H1 (cell line): ENCODE results near the gene RPL7L1. TPM values are rescaled to one million over a fixed set of nuclear protein-coding genes. Genes with fewer than 3 reads are reported as not detected.

ENCODE experiments used
- CTCF ChIA-PET: fragments of 300-600 bp; sonication (Branson Sonifier 250); formaldehyde crosslinking; loops from one replicate; lab custom pipeline; 2021; ENCODE audit not compliant: partially characterized antibody; lab: Charles Lee
- POLR2A ChIA-PET: fragments of 300-600 bp; sonication (Branson Sonifier 250); formaldehyde crosslinking; loops from one replicate; lab custom pipeline; 2021; ENCODE audit warnings: inconsistent platforms; ENCODE audit not compliant: partially characterized antibody; lab: Charles Lee
- DNase-seq, 2 experiments: peaks; one replicate each; pipeline versions ENCODE4 v3.0.0 to v3.0.0-alpha.2; 2010 to 2022; ENCODE audit warnings: low spot score in 2 of 2, low read depth in 1 of 2, mixed read lengths in 1 of 2
- FAIRE-seq: peaks from 2 replicates; lab custom pipeline; 2011; peaks lifted over from hg19 to GRCh38; lab: Jason Lieb, UNC
- H2AFZ ChIP-seq: 2 replicates; pipeline ENCODE4 v1.8.1; 2012; ENCODE audit warnings: low read length, inconsistent platforms
- H2AK5ac ChIP-seq: 2 replicates; pipeline ENCODE4 v1.6.1; 2013; ENCODE audit warnings: low read depth, low read length
- H2BK120ac ChIP-seq: replicated peaks from 2 replicates; pipeline ENCODE3; 2013; ENCODE audit warnings: low read depth, low read length, inconsistent platforms
- H2BK12ac ChIP-seq: 2 replicates; pipeline ENCODE4 v1.6.1; 2013; ENCODE audit warnings: low read depth, low read length
- H2BK15ac ChIP-seq: 2 replicates; pipeline ENCODE4 v1.6.1; 2013; ENCODE audit warnings: low read length
- H2BK20ac ChIP-seq: 2 replicates; pipeline ENCODE4 v1.6.1; 2013; ENCODE audit warnings: low read length
- H2BK5ac ChIP-seq: 2 replicates; pipeline ENCODE4 v1.6.1; 2013; ENCODE audit warnings: low read depth, low read length
- H3K14ac ChIP-seq: 2 replicates; pipeline ENCODE4 v1.6.1; 2013; ENCODE audit warnings: inconsistent platforms; ENCODE audit not compliant: insufficient read length
- H3K18ac ChIP-seq: 2 replicates; pipeline ENCODE4 v1.6.1; 2013; ENCODE audit warnings: low read length; ENCODE audit errors: extremely low read depth
- H3K23ac ChIP-seq: 2 replicates; pipeline ENCODE4 v1.6.1; 2013; ENCODE audit warnings: inconsistent platforms; ENCODE audit not compliant: insufficient read length
- H3K23me2 ChIP-seq: 2 replicates; pipeline ENCODE4 v1.6.1; 2013; ENCODE audit warnings: low read depth, low read length
- H3K27ac ChIP-seq: 2 replicates; pipeline ENCODE4 v1.6.1; 2011; ENCODE audit warnings: low read depth, low read length, inconsistent platforms
- H3K27me3 ChIP-seq, 4 experiments: replicated peaks in 1 of 4; 1 replicate in 1 of 4; 2 replicates in 3 of 4; pipeline versions ENCODE4 v1.6.1 to v1.8.1; 2011 to 2013; ENCODE audit warnings: low read length in 3 of 4, mild to moderate bottlenecking in 3 of 4, inconsistent platforms in 2 of 4, mixed read lengths in 2 of 4, moderate library complexity in 1 of 4; ENCODE audit not compliant: control insufficient read depth in 3 of 4, insufficient read depth in 3 of 4; ENCODE audit errors: extremely low read depth in 1 of 4
- H3K36me3 ChIP-seq, 4 experiments: 2 replicates each; pipeline versions ENCODE4 v1.6.1 to v1.8.1; 2011 to 2013; ENCODE audit warnings: mild to moderate bottlenecking in 4 of 4, low read length in 3 of 4, moderate library complexity in 2 of 4, control low read depth in 1 of 4, inconsistent platforms in 1 of 4; ENCODE audit not compliant: insufficient read depth in 4 of 4, control insufficient read depth in 2 of 4
- H3K4ac ChIP-seq: replicated peaks from 2 replicates; pipeline ENCODE3; 2013; ENCODE audit warnings: low read length, low read depth, mixed read lengths, inconsistent platforms; ENCODE audit not compliant: insufficient read length
- H3K4me1 ChIP-seq, 4 experiments: replicated peaks in 1 of 4; 1 replicate in 1 of 4; 2 replicates in 3 of 4; pipeline versions ENCODE4 v1.6.1 to v1.8.1; 2011 to 2013; ENCODE audit warnings: low read length in 3 of 4, inconsistent platforms in 2 of 4, mixed read lengths in 1 of 4; ENCODE audit not compliant: insufficient read depth in 4 of 4, control insufficient read depth in 3 of 4
- H3K4me2 ChIP-seq, 2 experiments: 2 replicates each; pipeline versions ENCODE4 v1.6.1 to v1.8.1; 2011 to 2013; ENCODE audit warnings: low read depth in 2 of 2, low read length in 2 of 2, control low read depth in 1 of 2, inconsistent platforms in 1 of 2, mild to moderate bottlenecking in 1 of 2; ENCODE audit not compliant: insufficient read depth in 1 of 2
- H3K4me3 ChIP-seq, 4 experiments: fragments of 200-600, 300-600 bp in 1 of 4; sonication (generic), shearing (Covaris generic), sonication (Bioruptor Twin) in 1 of 4; 2 replicates each; pipeline versions ENCODE4 v1.5.1 to v1.8.1; 2011 to 2016; ENCODE audit warnings: low read length in 4 of 4, low read depth in 3 of 4, control low read depth in 2 of 4, inconsistent platforms in 2 of 4, mild to moderate bottlenecking in 2 of 4, mixed read lengths in 1 of 4, moderate library complexity in 1 of 4; ENCODE audit not compliant: insufficient read depth in 2 of 4; ENCODE audit errors: extremely low read depth in 1 of 4
- H3K56ac ChIP-seq: replicated peaks from 2 replicates; pipeline ENCODE3; 2013; ENCODE audit warnings: low read depth, mild to moderate bottlenecking, mixed read lengths, low read length, inconsistent platforms; ENCODE audit not compliant: insufficient read length
- H3K79me1 ChIP-seq: 2 replicates; pipeline ENCODE4 v1.6.1; 2013; ENCODE audit warnings: low read depth, low read length, control low read depth
- H3K79me2 ChIP-seq, 2 experiments: 2 replicates each; pipeline versions ENCODE4 v1.6.1 to v1.8.1; 2012 to 2013; ENCODE audit warnings: low read length in 2 of 2, mild to moderate bottlenecking in 2 of 2, inconsistent platforms in 1 of 2; ENCODE audit not compliant: insufficient read depth in 2 of 2, control insufficient read depth in 1 of 2
- H3K9ac ChIP-seq, 4 experiments: replicated peaks in 1 of 4; 1 replicate in 1 of 4; 2 replicates in 3 of 4; pipeline versions ENCODE4 v1.6.1 to v1.8.1; 2011 to 2013; ENCODE audit warnings: low read depth in 3 of 4, low read length in 3 of 4, control low read depth in 2 of 4, mild to moderate bottlenecking in 2 of 4, moderate library complexity in 2 of 4, inconsistent platforms in 1 of 4; ENCODE audit errors: extremely low read depth in 1 of 4
- H3K9me3 ChIP-seq, 2 experiments: 2 replicates each; pipeline versions ENCODE4 v1.6.1 to v1.8.1; 2012 to 2013; ENCODE audit warnings: mild to moderate bottlenecking in 2 of 2, moderate library complexity in 2 of 2, control low read depth in 1 of 2, inconsistent platforms in 1 of 2, low read depth in 1 of 2, low read length in 1 of 2, mixed read lengths in 1 of 2; ENCODE audit not compliant: insufficient read depth in 2 of 2
- H4K20me1 ChIP-seq, 2 experiments: replicated peaks in 1 of 2; 2 replicates each; pipeline versions ENCODE3 to v1.8.1; 2011 to 2013; ENCODE audit warnings: inconsistent platforms in 2 of 2, low read length in 2 of 2, mild to moderate bottlenecking in 1 of 2; ENCODE audit not compliant: insufficient read depth in 2 of 2, control insufficient read depth in 1 of 2
- H4K5ac ChIP-seq: 2 replicates; pipeline ENCODE4 v1.6.1; 2013; ENCODE audit warnings: low read length, low read depth, mixed read lengths, inconsistent platforms; ENCODE audit not compliant: insufficient read length
- H4K8ac ChIP-seq: 2 replicates; pipeline ENCODE4 v1.8.0; 2013; ENCODE audit warnings: mild to moderate bottlenecking, moderate library complexity, low read length, inconsistent platforms; ENCODE audit not compliant: insufficient read depth; ENCODE audit errors: extremely low read depth
- H4K91ac ChIP-seq: replicated peaks from 2 replicates; pipeline ENCODE3; 2013; ENCODE audit warnings: low read length, mixed read lengths, inconsistent platforms; ENCODE audit not compliant: insufficient read length
- GABPA ChIP-seq: IDR thresholded peaks from 2 replicates; pipeline ENCODE4 v1.6.1; 2011; ENCODE audit warnings: mild to moderate bottlenecking, low read length, moderate library complexity, borderline replicate concordance; ENCODE audit not compliant: insufficient read depth
- KDM1A ChIP-seq: fragments of 200-600, 300-600 bp; sonication (generic); IDR thresholded peaks from 2 replicates; pipeline ENCODE4 v1.7.1; 2016; ENCODE audit warnings: mild to moderate bottlenecking, low read length, borderline replicate concordance
- POLR2AphosphoS5 ChIP-seq: IDR thresholded peaks from 2 replicates; pipeline ENCODE4 v1.6.1; 2011; ENCODE audit warnings: low read depth, low read length
- RAD21 ChIP-seq, 2 experiments: IDR thresholded peaks in 1 of 2; conservative IDR thresholded peaks in 1 of 2; 2 replicates each; pipeline ENCODE4 v1.6.1; 2011; ENCODE audit warnings: low read depth in 2 of 2, low read length in 2 of 2, improper control_type of control experiment in 1 of 2, inconsistent platforms in 1 of 2, mild to moderate bottlenecking in 1 of 2, moderate library complexity in 1 of 2
- SAP30 ChIP-seq: fragments of 300-600 bp; sonication (generic); IDR thresholded peaks from 2 replicates; pipeline ENCODE4 v1.7.1; 2012; ENCODE audit warnings: low read length, moderate library complexity, mild to moderate bottlenecking, inconsistent platforms; ENCODE audit not compliant: insufficient read depth, insufficient replicate concordance
- SIRT6 ChIP-seq: IDR thresholded peaks from one replicate; pipeline ENCODE4 v1.7.1; 2012; ENCODE audit warnings: low read length, inconsistent platforms
- WGBS, 2 experiments: shearing (Covaris generic) in 1 of 2; methylation state at CpG; one replicate each; pipeline versions ENCODE4 v1.1.6 to v1.1.7; 2013 to 2015; ENCODE audit warnings: low lambda C conversion rate in 2 of 2, mixed read lengths in 2 of 2, inconsistent platforms in 1 of 2, low coverage in 1 of 2, missing lambda C conversion rate in 1 of 2; ENCODE audit not compliant: insufficient replicate concordance in 2 of 2, insufficient coverage in 1 of 2, insufficient read length in 1 of 2; ENCODE audit errors: extremely low coverage in 1 of 2, missing lambda C conversion rate in 1 of 2; 5-methylcytosine and 5-hydroxymethylcytosine counted together
- polyA plus RNA-seq, 7 experiments: library from polyadenylated mRNA; depleted of rRNA in 3 of 7; stranded (reverse) in 5 of 7; unstranded in 2 of 7; fragments of >200 nt in 5 of 7; fragments of 200-250 nt in 2 of 7; gene quantifications; 1 replicate in 5 of 7; 2 replicates in 1 of 7; 4 replicates in 1 of 7; pipeline versions ENCODE4 v1.2.1 to v1.2.3, GENCODE V29; 2011 to 2013; ENCODE audit warnings: missing spikeins in 2 of 7, mixed read lengths in 2 of 7
- total RNA-seq: library from RNA; stranded (reverse); fragmentation: NEBNext Ultra II Directional; extraction: Animal tissue kit (Norgen Biotek cat#: 25700); gene quantifications from 2 replicates; pipeline ENCODE4 v1.2.1, GENCODE V29; 2021

RPL7L1 gene
- total and polyA plus RNA-seq, 2 of the 8 experiments (the other 6 are each of a cell fraction or from before 2014, with no cell fraction given): 31.0 to 117 TPM

DNA sequence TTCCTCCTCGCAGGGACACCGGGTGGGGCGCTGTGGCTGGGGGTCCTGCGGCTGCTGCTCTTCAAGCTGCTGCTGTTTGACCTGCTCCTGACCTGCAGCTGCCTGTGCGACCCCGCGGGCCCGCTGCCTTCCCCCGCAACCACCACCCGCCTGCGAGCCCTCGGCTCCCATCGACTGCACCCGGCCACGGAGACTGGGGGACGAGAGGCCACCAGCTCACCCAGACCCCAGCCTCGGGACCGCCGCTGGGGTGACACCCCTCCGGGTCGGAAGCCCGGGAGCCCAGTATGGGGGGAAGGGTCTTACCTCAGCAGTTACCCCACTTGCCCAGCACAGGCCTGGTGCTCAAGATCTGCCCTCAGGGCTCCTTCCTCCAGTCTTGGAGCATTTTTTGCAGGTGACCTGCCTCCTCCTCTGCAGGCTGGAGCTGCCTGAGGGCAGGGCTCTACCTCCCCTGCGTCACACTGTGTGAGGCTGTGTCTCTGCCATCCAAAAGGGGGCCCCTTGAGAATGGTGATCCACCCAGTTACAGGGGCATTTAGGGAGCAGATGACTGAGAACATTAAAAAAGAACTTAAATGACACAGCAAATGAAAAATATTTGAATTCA is 45.9 kb downstream of the RPL7L1 start:
- WGBS, 2 experiments: 91% methylated on average over 18 of the region's 23 CpGs; no CpG with 5 or more reads in 1 of the 2 experiments
- no peak overlapping the region for H3K14ac ChIP-seq
- DNase-seq (peak in 1 of 2 experiments; percentile 56), FAIRE-seq (no peak)
- H3K79me1 ChIP-seq: no peaks in the 10 kb centered on the region
- H3K4me1 ChIP-seq: peaks cover 0 to 6% (median 1%) of the 10 kb centered on the region in 4 experiments; a peak in 3 of 7 replicates
- H2BK20ac ChIP-seq: no peak overlapping the region
- H3K23me2 ChIP-seq: peaks cover 5% of the 10 kb centered on the region; the same call in 1 of the 2 replicates
- H3K9me3 ChIP-seq: no peaks in the 10 kb centered on the region
- no peaks in the 10 kb centered on the region for H3K36me3 ChIP-seq
- no peaks in the 10 kb centered on the region for H4K20me1 ChIP-seq
- CTCF ChIA-PET: interaction anchor here (0.5 to 2.3 kb wide), 13 partner anchors 8 to 415 kb away, joined by 3 to 7 read pairs (median 3); no protein-coding TSS in a partner anchor
- H3K4me3 ChIP-seq: no peak overlapping the region
- TF ChIP-seq SIRT6 (no peak), KDM1A (no peak), GABPA (no peak), RAD21 (IDR thresholded peaks at IDR 0.05 in 1 of 2, conservative IDR thresholded peaks at IDR 0.05 in 1 of 2; ENCODE audit: low read depth in 2 of 2, low read length in 2 of 2) (peak in 1 of 2 experiments; percentile 8; a peak in 1 of 4 replicates), POLR2AphosphoS5 (no peak), SAP30 (no peak)
- H3K27me3 ChIP-seq: no peaks in the 10 kb centered on the region
- no peak overlapping the region for H2BK15ac ChIP-seq
- no peak overlapping the region for H3K18ac ChIP-seq
- no peak overlapping the region for H2BK120ac ChIP-seq
- no peak overlapping the region for H2AK5ac ChIP-seq
- H4K91ac ChIP-seq: peak overlapping the region; percentile 71
- peak overlapping the region; percentile 34 for H3K4ac ChIP-seq
- no peak overlapping the region; the same call in 1 of the 2 replicates for H2AFZ ChIP-seq
- H3K27ac ChIP-seq: no peak overlapping the region
- peaks cover 0 to 2% of the 10 kb centered on the region in 2 experiments; a peak in 1 of 4 replicates for H3K79me2 ChIP-seq
- peak overlapping the region; percentile 72; the same call in 1 of the 2 replicates for H4K8ac ChIP-seq
- no peak overlapping the region; the same call in 1 of the 2 replicates for H2BK5ac ChIP-seq
- POLR2A ChIA-PET: interaction anchor here (0.7 to 6.7 kb wide), 5 partner anchors 12 to 201 kb away, joined by 3 to 81 read pairs (median 3); partner anchors contain the start of gene PTCRA
- H3K23ac ChIP-seq: no peak overlapping the region
- H3K56ac ChIP-seq: no peak overlapping the region
- no peak overlapping the region for H4K5ac ChIP-seq
- H2BK12ac ChIP-seq: no peak overlapping the region
- no peak overlapping the region for H3K4me2 ChIP-seq
- no peak overlapping the region for H3K9ac ChIP-seq
